Ishikawa (cell line): ENCODE data around the gene CTRB2.

ENCODE experiments used
- CEBPB ChIP-seq: IDR thresholded peaks from 2 replicates; pipeline ENCODE4 v1.6.1; 2012
- EGR1 ChIP-seq: IDR thresholded peaks from 2 replicates; pipeline ENCODE4 v1.6.1; 2012
- EP300 ChIP-seq: IDR thresholded peaks from 2 replicates; pipeline ENCODE4 v1.6.1; 2012; ENCODE audit warnings: borderline replicate concordance
- REST ChIP-seq: IDR thresholded peaks from 2 replicates; pipeline ENCODE4 v1.6.1; 2012; ENCODE audit warnings: low read depth, mild to moderate bottlenecking
- TAF1 ChIP-seq: IDR thresholded peaks from 2 replicates; pipeline ENCODE4 v1.6.1; 2012; ENCODE audit warnings: low read depth, mild to moderate bottlenecking
- YY1 ChIP-seq: IDR thresholded peaks from 2 replicates; pipeline ENCODE4 v1.6.1; 2012; ENCODE audit warnings: low read depth

CTRB2 gene

DNA sequence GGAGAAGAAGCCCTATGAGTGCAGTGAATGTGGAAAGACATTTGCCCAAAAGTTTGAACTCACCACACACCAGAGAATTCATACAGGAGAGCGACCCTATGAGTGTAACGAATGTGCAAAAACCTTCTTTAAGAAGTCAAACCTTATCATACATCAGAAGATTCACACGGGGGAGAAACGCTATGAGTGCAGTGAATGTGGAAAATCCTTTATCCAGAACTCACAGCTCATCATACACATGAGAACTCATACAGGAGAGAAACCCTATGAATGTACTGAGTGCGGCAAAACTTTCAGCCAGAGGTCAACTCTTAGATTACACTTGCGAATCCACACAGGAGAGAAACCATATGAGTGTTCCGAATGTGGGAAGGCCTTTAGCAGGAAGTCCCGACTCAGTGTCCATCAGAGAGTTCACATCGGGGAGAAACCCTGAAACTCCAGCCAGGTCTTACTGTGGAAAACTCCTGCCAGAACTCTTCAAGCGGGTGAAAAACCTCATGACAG is 37.0 kb downstream of the CTRB2 start:
- TF ChIP-seq YY1 (no peak), REST (no peak), TAF1 (no peak), EGR1 (no peak)

GRCh38 chr16:75160386-75160785 is 46.6 kb downstream of the CTRB2 start:
- no peak for TF ChIP-seq CEBPB
- TF ChIP-seq EP300: no peak
- no peak for TF ChIP-seq EGR1
